Measurements from ENCODE around the gene ANKRD39.

ANKRD39 gene

DNA sequence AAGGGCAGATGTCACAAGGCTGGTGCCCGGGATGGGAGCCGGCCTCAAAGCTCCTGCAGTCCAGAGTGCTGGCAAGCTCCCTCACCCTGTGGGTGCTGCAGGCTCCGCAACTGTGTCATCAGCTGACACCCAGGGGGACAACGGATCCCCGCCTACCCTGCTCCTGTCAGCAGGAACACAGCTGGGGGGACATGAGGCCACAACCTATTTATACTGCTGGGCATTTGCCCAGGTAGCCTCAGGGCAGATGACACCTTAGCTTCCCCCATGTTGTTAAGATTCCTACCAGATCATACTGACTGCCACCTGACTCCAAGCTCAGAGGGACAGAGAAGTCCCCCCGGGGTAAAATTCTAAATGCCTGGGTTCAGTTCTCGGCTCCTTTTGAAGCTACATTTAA lies 15.2 kb downstream of the ANKRD39 start:
- TF ChIP-seq, protein P1, sequence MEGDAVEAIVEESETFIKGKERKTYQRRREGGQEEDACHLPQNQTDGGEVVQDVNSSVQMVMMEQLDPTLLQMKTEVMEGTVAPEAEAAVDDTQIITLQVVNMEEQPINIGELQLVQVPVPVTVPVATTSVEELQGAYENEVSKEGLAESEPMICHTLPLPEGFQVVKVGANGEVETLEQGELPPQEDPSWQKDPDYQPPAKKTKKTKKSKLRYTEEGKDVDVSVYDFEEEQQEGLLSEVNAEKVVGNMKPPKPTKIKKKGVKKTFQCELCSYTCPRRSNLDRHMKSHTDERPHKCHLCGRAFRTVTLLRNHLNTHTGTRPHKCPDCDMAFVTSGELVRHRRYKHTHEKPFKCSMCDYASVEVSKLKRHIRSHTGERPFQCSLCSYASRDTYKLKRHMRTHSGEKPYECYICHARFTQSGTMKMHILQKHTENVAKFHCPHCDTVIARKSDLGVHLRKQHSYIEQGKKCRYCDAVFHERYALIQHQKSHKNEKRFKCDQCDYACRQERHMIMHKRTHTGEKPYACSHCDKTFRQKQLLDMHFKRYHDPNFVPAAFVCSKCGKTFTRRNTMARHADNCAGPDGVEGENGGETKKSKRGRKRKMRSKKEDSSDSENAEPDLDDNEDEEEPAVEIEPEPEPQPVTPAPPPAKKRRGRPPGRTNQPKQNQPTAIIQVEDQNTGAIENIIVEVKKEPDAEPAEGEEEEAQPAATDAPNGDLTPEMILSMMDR (IDR thresholded peaks at IDR 0.05; ENCODE audit: low read depth, low read length, missing control alignments), result no peak
- DNase-seq (ENCODE audit: extremely low read depth, low read depth), result no peak
- H3K4me3 ChIP-seq (replicated peaks; ENCODE audit: low read depth, low read length), result no peak overlapping the region

DNA sequence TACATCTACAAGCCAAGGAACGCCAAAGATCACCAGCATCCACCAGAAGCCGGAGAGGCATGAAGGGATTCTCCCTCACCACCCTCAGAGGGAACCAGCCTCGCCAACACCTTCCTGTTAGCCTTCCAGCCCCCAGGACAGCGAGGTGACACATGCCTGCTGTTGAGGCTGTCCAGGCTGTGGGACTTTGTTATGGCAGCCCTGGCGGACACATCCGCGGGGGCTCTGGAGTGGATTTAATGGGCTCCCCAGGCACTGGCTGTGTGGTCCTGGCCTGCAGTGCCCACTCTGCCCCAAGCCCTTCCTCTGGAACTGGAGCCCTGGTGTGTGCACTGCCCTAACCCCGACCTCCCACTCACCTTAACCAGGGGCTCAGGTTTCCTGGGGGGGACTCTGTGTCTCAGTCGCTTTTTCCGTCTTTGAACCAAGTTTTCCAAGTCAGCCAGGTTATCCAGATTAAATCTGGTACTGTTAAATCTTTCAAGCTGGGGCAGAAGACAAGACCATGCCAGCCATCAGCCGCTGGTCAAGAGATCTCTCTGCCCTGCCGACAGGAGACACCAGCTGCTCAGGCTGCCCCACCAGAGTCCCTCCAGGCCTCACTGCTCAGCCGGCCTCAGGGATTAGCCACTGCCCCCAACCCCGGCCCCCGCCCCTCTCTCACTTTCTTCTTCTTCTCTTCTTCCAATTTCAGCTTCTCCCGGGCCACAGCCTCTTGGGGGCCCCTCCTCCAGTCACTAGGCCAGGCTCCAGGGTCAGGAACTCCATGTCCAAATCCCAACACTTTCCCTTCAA lies 15.9 kb downstream of the ANKRD39 start:
- no peak for DNase-seq (ENCODE audit: extremely low read depth, low read depth)
- no peak overlapping the region for H3K4me3 ChIP-seq (replicated peaks; ENCODE audit: low read depth, low read length)
- TF ChIP-seq, protein P1 (IDR thresholded peaks at IDR 0.05; ENCODE audit: low read depth, low read length, missing control alignments), result no peak

GRCh38 chr2:96839875-96840850 lies 17.7 kb downstream of the ANKRD39 start:
- TF ChIP-seq, protein P1 (IDR thresholded peaks at IDR 0.05; ENCODE audit: low read depth, low read length, missing control alignments), result no peak
- no peak for DNase-seq (ENCODE audit: extremely low read depth, low read depth)

GRCh38 chr2:96839293-96839874 lies 18.4 kb downstream of the ANKRD39 start:
- TF ChIP-seq, protein P1 (IDR thresholded peaks at IDR 0.05; ENCODE audit: low read depth, low read length, missing control alignments), result no peak
- no peak for DNase-seq (ENCODE audit: extremely low read depth, low read depth)
- no peak overlapping the region for H3K4me3 ChIP-seq (replicated peaks; ENCODE audit: low read depth, low read length)

More at GRCh38 chr2:96839875-96840850, 17.7 kb downstream of the ANKRD39 start:
- H3K4me3 ChIP-seq (replicated peaks; ENCODE audit: low read depth, low read length), result no peak overlapping the region

DNA sequence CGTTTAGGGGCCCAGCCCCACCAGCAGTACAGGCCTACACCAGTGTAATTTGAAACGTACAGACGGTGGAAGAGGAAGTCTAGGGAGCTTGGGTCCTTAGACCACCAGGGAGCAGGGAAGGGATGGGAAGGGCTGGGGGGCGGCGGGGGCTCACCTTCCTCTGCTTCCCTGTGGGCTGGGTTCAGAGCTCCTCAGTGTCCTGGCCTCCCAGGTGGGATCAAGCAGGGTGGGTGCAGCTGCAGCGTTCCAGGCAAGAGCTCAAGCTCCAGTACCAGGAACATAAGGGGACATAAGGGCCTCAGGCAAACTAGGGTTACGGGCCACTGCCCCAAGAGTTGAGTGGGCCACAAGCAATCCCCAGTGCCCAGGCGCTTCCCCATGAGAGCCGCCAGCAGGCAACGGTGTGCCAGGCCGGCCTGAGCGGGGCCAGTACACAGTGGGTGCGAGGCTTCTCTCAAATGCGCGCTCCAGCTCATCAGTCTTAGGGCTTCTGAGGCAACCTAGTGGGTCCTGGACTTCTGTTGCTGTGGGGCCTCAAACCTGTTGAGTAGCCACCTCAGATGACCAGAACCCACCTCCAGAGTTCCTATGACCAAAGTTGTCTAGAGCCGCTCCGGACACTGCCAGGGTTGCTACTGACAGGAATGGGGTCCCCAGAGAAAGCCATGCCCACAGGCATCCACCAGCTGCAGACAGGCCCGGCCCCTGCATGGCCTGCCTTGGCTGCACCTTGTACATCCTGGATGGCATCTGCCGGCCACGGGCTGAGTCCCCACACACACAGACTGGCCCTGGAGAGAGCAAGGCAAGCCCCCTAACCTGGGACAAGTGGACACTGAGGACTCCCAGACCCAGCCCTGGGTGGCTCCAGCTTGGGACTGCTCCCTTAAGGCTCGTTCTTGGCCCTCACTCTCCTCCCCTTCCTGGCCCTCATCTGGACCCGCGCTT lies 19.2 kb downstream of the ANKRD39 start:
- no peak overlapping the region for H3K4me3 ChIP-seq (replicated peaks; ENCODE audit: low read depth, low read length)
- no peak for DNase-seq (ENCODE audit: extremely low read depth, low read depth)
- TF ChIP-seq, protein P1 (IDR thresholded peaks at IDR 0.05; ENCODE audit: low read depth, low read length, missing control alignments), result no peak

DNA sequence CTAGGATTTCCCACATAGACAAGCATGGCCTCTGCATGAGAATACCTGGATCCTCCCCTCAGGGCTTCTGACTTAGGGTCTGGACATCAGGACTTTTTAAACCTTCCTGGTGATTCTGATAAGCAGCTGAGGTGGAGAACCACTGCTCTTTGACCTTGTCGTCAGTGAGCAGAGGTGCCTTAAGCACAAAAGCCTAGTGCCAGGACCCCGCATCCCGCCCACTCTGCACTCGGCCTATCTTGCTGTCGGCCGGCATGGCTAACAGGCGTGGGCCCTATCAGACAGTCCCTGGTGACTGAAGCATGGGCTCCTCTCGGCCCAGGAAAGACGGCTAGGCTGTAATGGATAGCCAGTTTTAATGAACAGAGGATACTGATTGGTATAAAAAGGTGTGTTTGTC lies 20.2 kb downstream of the ANKRD39 start:
- H3K4me3 ChIP-seq (replicated peaks; ENCODE audit: low read depth, low read length), result no peak overlapping the region
- DNase-seq (ENCODE audit: extremely low read depth, low read depth), result no peak
- TF ChIP-seq, protein P1 (IDR thresholded peaks at IDR 0.05; ENCODE audit: low read depth, low read length, missing control alignments), result no peak

All from HFF-Myc (cell line).